ENCODE data around the gene AP1S3.
"Not testable (repeated sequence)": the region's sequence is repeated elsewhere in the genome, so short reads cannot be mapped to it uniquely, and the experiment has no call there.

The AP1S3 gene

GRCh38 chr2:223837287-223838061, at the start of gene AP1S3:
TSS of gene AP1S3 (minus strand) at chr2:223837582. CDS start at chr2:223837450, 132 bp downstream.
- DNase-seq = peak; percentile 83

GRCh38 chr2:223887127-223887526, 49.7 kb upstream of the AP1S3 start:
- DNase-seq = no peak

GRCh38 chr2:223886726-223887125, 49.3 kb upstream of the AP1S3 start:
- no peak for DNase-seq

GRCh38 chr2:223884399-223884798, 47.0 kb upstream of the AP1S3 start:
- no peak for DNase-seq

GRCh38 chr2:223882715-223883114, 45.3 kb upstream of the AP1S3 start:
- DNase-seq = no peak

- no peak for DNase-seq
These were observed 43.4 kb upstream of the AP1S3 start for GRCh38 chr2:223880796-223881195.

- no peak for DNase-seq
These were observed 40.5 kb upstream of the AP1S3 start for GRCh38 chr2:223877721-223878410.

- DNase-seq = no peak
These were observed 36.3 kb upstream of the AP1S3 start for GRCh38 chr2:223873672-223874071.

GRCh38 chr2:223872772-223873171, 35.4 kb upstream of the AP1S3 start:
- not testable (repeated sequence) for DNase-seq

GRCh38 chr2:223871661-223872060, 34.3 kb upstream of the AP1S3 start:
- DNase-seq = not testable (repeated sequence)

GRCh38 chr2:223870840-223871611, 33.6 kb upstream of the AP1S3 start:
- DNase-seq = no peak

- peak; percentile 93 for DNase-seq
These were observed 30.6 kb upstream of the AP1S3 start for GRCh38 chr2:223868005-223868404.

GRCh38 chr2:223865907-223866508, 28.6 kb upstream of the AP1S3 start:
- DNase-seq = no peak

GRCh38 chr2:223865124-223865523, 27.7 kb upstream of the AP1S3 start:
- no peak for DNase-seq

GRCh38 chr2:223863491-223863890, 26.1 kb upstream of the AP1S3 start:
- DNase-seq = no peak

GRCh38 chr2:223860809-223861738, 23.7 kb upstream of the AP1S3 start:
- DNase-seq = no peak

GRCh38 chr2:223859070-223859469, 21.7 kb upstream of the AP1S3 start:
- no peak for DNase-seq

- no peak for DNase-seq
These were observed 19.2 kb upstream of the AP1S3 start for GRCh38 chr2:223856584-223856983.

- no peak for DNase-seq
These were observed 18.6 kb upstream of the AP1S3 start for GRCh38 chr2:223856021-223856420.

- DNase-seq = no peak
These were observed 18.0 kb upstream of the AP1S3 start for GRCh38 chr2:223855426-223855825.

GRCh38 chr2:223854741-223855140, 17.4 kb upstream of the AP1S3 start:
- no peak for DNase-seq

- no peak for DNase-seq
These were observed 16.0 kb upstream of the AP1S3 start for GRCh38 chr2:223853425-223853837.
